ENCODE measurements around the gene FN1.

FN1 gene

GRCh38 chr2:215439404-215439803 is 3.5 kb upstream of the FN1 start:
- Histone ChIP-seq H3K4me1 (ENCODE audit: insufficient read depth, low read length) (peaks cover 19% of the 10 kb centered on the region), H3K9me3 (ENCODE audit: insufficient read depth, low read length, severe bottlenecking) (no peaks in the 10 kb centered on the region), H4K20me1 (ENCODE audit: insufficient read depth, low read length) (no peaks in the 10 kb centered on the region), H3K27ac (ENCODE audit: low read length) (no peak overlapping the region), H3K36me3 (ENCODE audit: insufficient read depth, low read length) (no peaks in the 10 kb centered on the region), H3K9ac (ENCODE audit: low read depth, low read length) (no peak overlapping the region), H2AFZ (ENCODE audit: low read depth, low read length) (no peak overlapping the region), H3K79me2 (ENCODE audit: insufficient read depth, low read length) (no peaks in the 10 kb centered on the region), H3K27me3 (ENCODE audit: insufficient read depth, low read length, poor library complexity) (peaks cover 28% of the 10 kb centered on the region), H3K4me3 (ENCODE audit: low read depth in 1 of 2, low read length in 2 of 2) (no peak overlapping the region), H3K4me2 (ENCODE audit: insufficient read depth, low read length) (no peak overlapping the region)
- TF ChIP-seq, protein P1, sequence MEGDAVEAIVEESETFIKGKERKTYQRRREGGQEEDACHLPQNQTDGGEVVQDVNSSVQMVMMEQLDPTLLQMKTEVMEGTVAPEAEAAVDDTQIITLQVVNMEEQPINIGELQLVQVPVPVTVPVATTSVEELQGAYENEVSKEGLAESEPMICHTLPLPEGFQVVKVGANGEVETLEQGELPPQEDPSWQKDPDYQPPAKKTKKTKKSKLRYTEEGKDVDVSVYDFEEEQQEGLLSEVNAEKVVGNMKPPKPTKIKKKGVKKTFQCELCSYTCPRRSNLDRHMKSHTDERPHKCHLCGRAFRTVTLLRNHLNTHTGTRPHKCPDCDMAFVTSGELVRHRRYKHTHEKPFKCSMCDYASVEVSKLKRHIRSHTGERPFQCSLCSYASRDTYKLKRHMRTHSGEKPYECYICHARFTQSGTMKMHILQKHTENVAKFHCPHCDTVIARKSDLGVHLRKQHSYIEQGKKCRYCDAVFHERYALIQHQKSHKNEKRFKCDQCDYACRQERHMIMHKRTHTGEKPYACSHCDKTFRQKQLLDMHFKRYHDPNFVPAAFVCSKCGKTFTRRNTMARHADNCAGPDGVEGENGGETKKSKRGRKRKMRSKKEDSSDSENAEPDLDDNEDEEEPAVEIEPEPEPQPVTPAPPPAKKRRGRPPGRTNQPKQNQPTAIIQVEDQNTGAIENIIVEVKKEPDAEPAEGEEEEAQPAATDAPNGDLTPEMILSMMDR (IDR thresholded peaks at IDR 0.05; ENCODE audit: borderline replicate concordance, extremely low read depth, low read length, poor library complexity, severe bottlenecking): no peak
- no peak for TF ChIP-seq EZH2 (IDR thresholded peaks at IDR 0.05; ENCODE audit: borderline replicate concordance, low read depth, low read length, severe bottlenecking)
- ATAC-seq (ENCODE audit: insufficient read depth, low read depth): no peak
- no peak for DNase-seq

DNA sequence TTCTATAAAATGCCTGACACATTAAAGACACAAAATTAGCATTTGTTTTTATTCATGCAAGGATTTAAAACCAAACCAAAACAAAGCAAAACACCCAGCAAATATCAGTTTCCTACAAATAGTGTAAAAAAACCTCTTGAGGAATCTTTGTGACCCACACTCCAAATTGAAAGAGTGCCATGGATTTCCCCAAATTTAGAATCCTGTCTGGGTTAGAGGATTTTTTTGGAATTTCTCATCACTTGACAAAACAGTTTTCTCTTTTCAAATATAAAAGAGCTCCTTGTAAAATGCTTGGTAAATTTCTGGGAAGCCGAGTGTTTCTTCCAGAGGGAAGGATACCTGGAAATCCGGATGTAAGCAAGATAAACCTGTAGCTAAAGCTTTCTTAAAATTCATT is 1.7 kb upstream of the FN1 start:
- Histone ChIP-seq H3K9me3 (ENCODE audit: insufficient read depth, low read length, severe bottlenecking) (no peaks in the 10 kb centered on the region), H4K20me1 (ENCODE audit: insufficient read depth, low read length) (no peaks in the 10 kb centered on the region), H3K4me1 (ENCODE audit: insufficient read depth, low read length) (peaks cover 19% of the 10 kb centered on the region), H2AFZ (ENCODE audit: low read depth, low read length) (no peak overlapping the region), H3K4me2 (ENCODE audit: insufficient read depth, low read length) (no peak overlapping the region), H3K9ac (ENCODE audit: low read depth, low read length) (no peak overlapping the region), H3K27me3 (ENCODE audit: insufficient read depth, low read length, poor library complexity) (peaks cover 28% of the 10 kb centered on the region), H3K36me3 (ENCODE audit: insufficient read depth, low read length) (no peaks in the 10 kb centered on the region), H3K79me2 (ENCODE audit: insufficient read depth, low read length) (no peaks in the 10 kb centered on the region), H3K27ac (ENCODE audit: low read length) (no peak overlapping the region), H3K4me3 (ENCODE audit: low read depth in 1 of 2, low read length in 2 of 2) (no peak overlapping the region)
- no peak for DNase-seq
- ATAC-seq (ENCODE audit: insufficient read depth, low read depth): no peak
- TF ChIP-seq EZH2 (IDR thresholded peaks at IDR 0.05; ENCODE audit: borderline replicate concordance, low read depth, low read length, severe bottlenecking): no peak
- TF ChIP-seq, protein P1 (IDR thresholded peaks at IDR 0.05; ENCODE audit: borderline replicate concordance, extremely low read depth, low read length, poor library complexity, severe bottlenecking): no peak

DNA sequence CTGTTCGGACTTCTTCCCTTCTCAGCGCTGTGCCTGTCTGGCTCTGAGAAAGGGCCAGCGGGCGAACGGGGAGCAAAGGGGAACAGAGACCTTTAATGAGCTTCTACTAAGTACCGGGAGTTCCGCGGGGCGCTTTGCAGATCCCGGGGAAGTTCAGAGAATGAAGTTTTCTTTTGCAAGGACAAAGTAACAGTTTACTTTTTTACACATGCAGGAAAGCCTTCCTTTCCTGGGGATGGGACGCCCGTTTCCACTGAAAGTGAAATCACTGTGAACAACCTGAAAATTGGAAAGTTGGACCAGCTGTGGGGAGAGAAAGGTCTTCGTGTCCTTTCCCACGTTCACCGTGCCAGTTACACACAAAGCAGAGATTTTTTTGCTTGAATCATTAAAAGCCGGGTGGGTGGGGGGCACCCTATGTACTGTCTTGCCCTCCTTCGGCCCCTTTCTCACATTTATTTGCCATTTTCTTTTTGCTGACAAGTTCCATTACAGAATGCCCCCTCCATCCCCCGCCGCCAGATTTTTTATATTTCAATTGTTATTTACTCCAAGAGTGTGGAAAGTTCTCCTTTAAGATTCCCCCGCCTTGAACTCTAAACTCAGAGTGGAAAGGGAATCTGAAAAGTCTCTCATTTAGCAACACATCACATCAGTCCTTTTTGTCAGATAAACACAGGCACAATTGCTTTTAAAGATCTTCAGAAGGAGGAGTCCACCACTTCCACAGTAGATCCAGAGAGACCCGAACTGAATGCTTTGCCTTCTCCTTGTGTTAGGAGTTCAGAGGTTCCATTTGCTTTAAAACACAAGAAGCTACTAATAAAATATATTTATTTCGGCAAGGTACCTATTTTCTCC is 1.1 kb upstream of the FN1 start:
- Histone ChIP-seq H3K27ac (ENCODE audit: low read length) (no peak overlapping the region), H4K20me1 (ENCODE audit: insufficient read depth, low read length) (no peaks in the 10 kb centered on the region), H3K79me2 (ENCODE audit: insufficient read depth, low read length) (no peaks in the 10 kb centered on the region), H3K9me3 (ENCODE audit: insufficient read depth, low read length, severe bottlenecking) (no peaks in the 10 kb centered on the region), H3K4me2 (ENCODE audit: insufficient read depth, low read length) (peak overlapping the region; percentile 95), H3K36me3 (ENCODE audit: insufficient read depth, low read length) (no peaks in the 10 kb centered on the region), H3K27me3 (ENCODE audit: insufficient read depth, low read length, poor library complexity) (peaks cover 28% of the 10 kb centered on the region), H3K4me3 (ENCODE audit: low read depth in 1 of 2, low read length in 2 of 2) (peak overlapping the region; percentile 33 to 74; a peak in 3 of 4 replicates), H3K9ac (ENCODE audit: low read depth, low read length) (peak overlapping the region; percentile 40), H3K4me1 (ENCODE audit: insufficient read depth, low read length) (peaks cover 19% of the 10 kb centered on the region), H2AFZ (ENCODE audit: low read depth, low read length) (peak overlapping the region; percentile 86)
- TF ChIP-seq, protein P1 (IDR thresholded peaks at IDR 0.05; ENCODE audit: borderline replicate concordance, extremely low read depth, low read length, poor library complexity, severe bottlenecking): no peak
- peak; percentile 48 for TF ChIP-seq EZH2 (IDR thresholded peaks at IDR 0.05; ENCODE audit: borderline replicate concordance, low read depth, low read length, severe bottlenecking)
- DNase-seq (no peak), ATAC-seq (ENCODE audit: insufficient read depth, low read depth) (no peak)
